GM10266 (cell line): ENCODE results near the gene PREX1.

Experiments used
- DNase-seq: peaks from one replicate; pipeline ENCODE4 v3.0.0; 2012; ENCODE audit errors: extremely low spot score
- TF ChIP-seq, protein P1 (sequence below): IDR thresholded peaks from 2 replicates; pipeline ENCODE4 v1.5.1; 2012; ENCODE audit warnings: mild to moderate bottlenecking, low read depth; ENCODE audit not compliant: control insufficient read depth, insufficient read depth; ENCODE audit errors: missing control alignments

The PREX1 gene

GRCh38 chr20:48851579-48851978 is 23.8 kb upstream of the PREX1 start:
- no peak for DNase-seq
- TF ChIP-seq, protein P1, sequence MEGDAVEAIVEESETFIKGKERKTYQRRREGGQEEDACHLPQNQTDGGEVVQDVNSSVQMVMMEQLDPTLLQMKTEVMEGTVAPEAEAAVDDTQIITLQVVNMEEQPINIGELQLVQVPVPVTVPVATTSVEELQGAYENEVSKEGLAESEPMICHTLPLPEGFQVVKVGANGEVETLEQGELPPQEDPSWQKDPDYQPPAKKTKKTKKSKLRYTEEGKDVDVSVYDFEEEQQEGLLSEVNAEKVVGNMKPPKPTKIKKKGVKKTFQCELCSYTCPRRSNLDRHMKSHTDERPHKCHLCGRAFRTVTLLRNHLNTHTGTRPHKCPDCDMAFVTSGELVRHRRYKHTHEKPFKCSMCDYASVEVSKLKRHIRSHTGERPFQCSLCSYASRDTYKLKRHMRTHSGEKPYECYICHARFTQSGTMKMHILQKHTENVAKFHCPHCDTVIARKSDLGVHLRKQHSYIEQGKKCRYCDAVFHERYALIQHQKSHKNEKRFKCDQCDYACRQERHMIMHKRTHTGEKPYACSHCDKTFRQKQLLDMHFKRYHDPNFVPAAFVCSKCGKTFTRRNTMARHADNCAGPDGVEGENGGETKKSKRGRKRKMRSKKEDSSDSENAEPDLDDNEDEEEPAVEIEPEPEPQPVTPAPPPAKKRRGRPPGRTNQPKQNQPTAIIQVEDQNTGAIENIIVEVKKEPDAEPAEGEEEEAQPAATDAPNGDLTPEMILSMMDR = no peak

DNA sequence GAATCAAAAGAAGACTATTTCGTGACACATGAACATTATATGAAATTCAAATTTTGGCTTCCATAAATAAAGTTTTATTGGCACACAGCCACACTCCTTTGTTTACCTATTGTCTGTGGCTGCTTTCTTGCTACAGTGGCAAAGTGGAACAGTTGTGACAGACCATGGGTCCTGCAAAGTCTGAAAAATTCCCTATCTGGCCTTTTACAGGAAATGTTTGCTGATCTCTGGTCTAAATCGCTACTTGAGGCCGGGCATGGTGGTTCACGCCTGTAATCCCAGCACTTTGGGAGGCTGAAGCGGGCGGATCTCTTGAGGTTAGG is 23.1 kb upstream of the PREX1 start:
- no peak for DNase-seq
- TF ChIP-seq, protein P1 = no peak

DNA sequence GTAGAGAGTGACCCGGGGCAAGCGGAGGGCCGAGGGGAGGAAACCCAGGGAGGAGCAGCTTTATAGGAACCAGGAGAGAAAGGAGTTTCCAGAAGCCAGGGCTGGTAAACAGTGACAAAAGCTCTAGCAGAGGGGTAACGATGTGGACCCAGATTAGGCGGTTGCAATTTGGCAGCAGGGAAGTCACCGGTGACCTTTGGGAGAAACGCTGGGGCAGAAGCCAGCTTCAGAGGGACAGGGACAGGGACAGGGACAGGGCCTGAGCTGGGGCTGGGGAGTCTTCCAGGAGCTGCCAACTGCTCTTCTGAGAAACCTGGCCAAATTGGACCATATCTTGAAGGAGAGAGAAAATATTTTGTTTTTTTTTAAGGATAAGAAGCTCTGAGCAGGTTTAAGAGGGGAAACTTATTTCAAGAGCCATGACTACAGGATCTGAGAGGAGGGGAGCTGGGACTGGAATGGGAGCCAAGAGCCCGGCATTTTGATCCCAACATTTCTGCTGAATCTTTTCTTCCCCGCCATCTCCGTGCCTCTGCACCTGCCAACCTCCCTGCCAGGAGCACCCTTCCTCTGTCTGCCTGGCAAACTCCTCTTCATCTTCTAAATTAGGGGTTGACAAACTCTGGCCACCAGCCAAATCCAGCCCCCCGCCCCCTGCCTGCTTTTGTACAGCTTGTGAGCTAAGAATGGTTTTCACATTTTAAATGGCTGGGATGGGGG is 22.6 kb upstream of the PREX1 start:
- TF ChIP-seq, protein P1 = no peak

DNA sequence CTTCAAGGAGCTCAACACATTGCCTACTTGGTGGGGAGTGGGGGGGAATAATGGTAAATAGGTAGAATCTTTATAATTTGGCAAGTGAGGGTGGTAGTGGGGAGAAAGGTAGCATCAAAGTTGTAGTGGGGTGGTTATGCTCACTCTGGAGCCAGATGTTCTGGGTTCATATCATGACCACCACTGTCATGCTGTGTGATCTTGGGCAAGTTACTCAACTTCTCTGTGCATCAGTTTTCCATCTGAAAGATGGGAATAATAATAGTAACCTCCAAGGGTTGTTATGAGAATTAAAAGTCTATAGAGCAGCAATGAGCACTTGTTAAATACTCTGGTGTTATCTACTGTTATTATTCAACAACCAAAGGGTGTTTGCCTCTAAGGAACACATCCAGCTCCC is 22.0 kb upstream of the PREX1 start:
- TF ChIP-seq, protein P1 = no peak
- DNase-seq = no peak

More for the DNA sequence above, 22.6 kb upstream of the PREX1 start:
- no peak for DNase-seq

DNA sequence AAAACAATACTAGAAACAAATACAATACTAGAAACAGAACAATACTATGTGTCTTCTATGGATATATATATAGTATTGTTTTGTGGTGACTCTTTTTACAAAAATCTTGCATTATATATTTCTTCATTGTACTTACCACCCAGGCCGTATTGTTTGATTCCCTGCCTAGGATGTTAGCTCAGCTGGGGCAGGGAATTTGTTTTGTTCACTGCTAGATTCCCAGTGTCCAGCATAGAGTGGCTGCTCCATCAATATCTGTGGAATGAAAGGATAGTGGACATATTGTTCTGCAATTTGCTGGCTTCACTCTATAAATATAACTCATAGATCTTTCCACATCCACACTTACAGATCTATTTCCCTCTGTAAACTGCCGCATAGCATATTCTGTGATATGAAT is 21.5 kb upstream of the PREX1 start:
- TF ChIP-seq, protein P1 = no peak
- no peak for DNase-seq

- TF ChIP-seq, protein P1 = no peak
- no peak for DNase-seq
Measured at GRCh38 chr20:48847498-48848205, 19.9 kb upstream of the PREX1 start.
